T-helper 1 cell treated with Interleukin-12 subunit alpha and Interleukin-12 subunit beta and Interleukin-4 antibody, amounts not matched to agents 30 μg/mL and 1 μg/mL, for 36 hours (primary cell): ENCODE measurements around the gene KRTAP2-4.
"Not testable (repeated sequence)": the region's sequence is repeated elsewhere in the genome, so short reads cannot be mapped to it uniquely, and the experiment has no call there.

ENCODE experiments used
- H3K27ac Mint-ChIP-seq: one replicate; pipeline ENCODE4 v1.8.0; 2021; ENCODE audit warnings: mild to moderate bottlenecking, mixed read lengths
- H3K27me3 Mint-ChIP-seq: one replicate; pipeline ENCODE4 v1.8.0; 2021; ENCODE audit warnings: low read depth, mixed read lengths
- H3K36me3 Mint-ChIP-seq: one replicate; pipeline ENCODE4 v1.8.0; 2021; ENCODE audit warnings: low read depth, mixed read lengths
- H3K4me1 Mint-ChIP-seq: one replicate; pipeline ENCODE4 v1.8.0; 2021; ENCODE audit warnings: low read depth, mixed read lengths
- H3K4me3 Mint-ChIP-seq: one replicate; pipeline ENCODE4 v1.8.0; 2021; ENCODE audit warnings: mild to moderate bottlenecking, moderate library complexity, mixed read lengths
- H3K9me3 Mint-ChIP-seq: one replicate; pipeline ENCODE4 v1.8.0; 2021; ENCODE audit warnings: mixed read lengths

The KRTAP2-4 gene

DNA sequence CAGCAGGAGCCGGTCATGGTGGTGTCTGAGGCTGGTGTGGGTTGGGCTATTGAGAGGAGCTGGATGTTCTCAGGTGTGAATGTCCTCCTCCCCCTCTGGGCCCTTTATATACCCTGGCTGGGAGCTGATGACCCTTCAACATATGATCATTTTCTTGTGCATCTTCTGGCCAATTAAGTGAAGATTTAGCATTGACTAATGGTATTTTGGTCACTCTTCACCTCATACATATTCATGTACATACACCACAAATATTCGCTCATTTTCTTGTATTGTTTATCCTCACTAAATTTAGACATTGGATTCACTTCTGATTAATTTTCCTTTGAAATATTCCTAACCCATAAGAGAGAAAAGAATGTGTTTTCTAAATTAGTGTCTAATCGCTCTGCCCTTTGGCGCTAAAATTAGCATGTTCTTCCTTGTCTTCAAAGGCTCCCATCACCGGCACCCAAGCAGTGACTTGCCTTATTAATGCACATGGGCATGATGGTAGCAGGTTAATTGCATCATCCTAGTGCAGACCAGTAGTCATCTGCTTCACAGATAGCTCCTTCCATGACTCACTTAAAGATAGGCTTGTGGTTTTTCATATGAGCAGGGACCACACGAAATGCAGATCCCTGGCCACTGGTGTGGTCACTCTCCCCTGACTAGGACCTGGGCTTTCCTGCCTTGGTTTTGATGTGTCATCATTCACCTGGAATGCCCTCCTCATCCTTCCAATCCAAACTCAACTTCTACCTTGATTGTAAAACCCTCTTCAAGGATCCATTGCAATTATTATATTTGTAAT is at the start of gene KRTAP2-4:
KRTAP2-4 (minus strand) TSS at position 51 of the 796 bp plus-strand sequence; CDS start at position 17, 34 bp downstream.
- no peak within 1 kb of the TSS for H3K27ac Mint-ChIP-seq
- H3K9me3 Mint-ChIP-seq = no peaks in the 10 kb centered on the region
- H3K4me1 Mint-ChIP-seq = no peaks in the 10 kb centered on the region
- no peaks in the 10 kb centered on the region for H3K36me3 Mint-ChIP-seq
- H3K27me3 Mint-ChIP-seq = peaks cover 10% of the 10 kb centered on the region
- H3K4me3 Mint-ChIP-seq = no peak within 1 kb of the TSS

DNA sequence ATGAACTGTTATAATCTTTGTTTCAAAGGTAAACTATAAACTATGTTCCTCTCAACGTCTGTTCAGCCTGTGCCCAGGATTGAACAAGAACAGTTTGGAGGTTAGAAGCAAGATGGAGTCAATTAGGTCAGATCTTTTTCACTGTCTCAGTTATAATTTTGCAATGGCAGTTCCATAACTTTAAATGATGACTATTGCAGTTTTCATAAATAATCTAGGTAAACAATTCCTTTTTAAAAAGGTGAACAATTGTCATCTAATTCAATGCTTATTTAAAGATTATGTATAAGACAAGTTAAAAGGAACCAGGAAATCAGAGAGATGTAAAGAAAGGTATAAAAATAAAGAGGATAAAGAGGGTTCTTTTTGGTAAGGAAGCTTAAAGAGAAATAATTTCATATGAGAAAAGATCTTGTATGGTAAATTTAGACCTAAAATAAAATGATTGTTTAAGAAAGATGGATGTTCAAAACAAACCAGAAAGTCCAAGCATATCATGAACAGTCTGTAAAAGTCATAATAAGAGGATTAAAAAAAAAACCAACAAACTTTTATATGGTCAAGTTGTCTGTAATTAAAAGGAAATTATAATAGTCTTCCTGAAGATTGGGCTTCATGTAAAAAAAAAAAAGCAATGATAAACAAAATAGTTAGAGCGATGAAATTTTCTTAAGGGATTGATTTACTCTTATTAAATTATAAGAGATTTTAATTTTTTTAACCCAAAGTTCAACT is 45.6 kb upstream of the KRTAP2-4 start:
- H3K27ac Mint-ChIP-seq = no peak overlapping the region
- no peaks in the 10 kb centered on the region for H3K36me3 Mint-ChIP-seq
- no peaks in the 10 kb centered on the region for H3K4me1 Mint-ChIP-seq
- H3K4me3 Mint-ChIP-seq = no peak overlapping the region
- H3K27me3 Mint-ChIP-seq = peaks cover 5% of the 10 kb centered on the region
- peaks cover 6% of the 10 kb centered on the region for H3K9me3 Mint-ChIP-seq

GRCh38 chr17:41108728-41109386 is 43.2 kb upstream of the KRTAP2-4 start:
- not testable (repeated sequence) for H3K4me1 Mint-ChIP-seq, H3K27me3 Mint-ChIP-seq, H3K36me3 Mint-ChIP-seq, H3K4me3 Mint-ChIP-seq, H3K27ac Mint-ChIP-seq, H3K9me3 Mint-ChIP-seq

- Mint-ChIP-seq H3K27me3 (peaks cover 8% of the 10 kb centered on the region), H3K9me3 (peaks cover 6% of the 10 kb centered on the region), H3K27ac (no peak overlapping the region), H3K36me3 (no peaks in the 10 kb centered on the region), H3K4me1 (no peaks in the 10 kb centered on the region), H3K4me3 (no peak overlapping the region)
Observed at GRCh38 chr17:41107941-41108450, 42.3 kb upstream of the KRTAP2-4 start.

DNA sequence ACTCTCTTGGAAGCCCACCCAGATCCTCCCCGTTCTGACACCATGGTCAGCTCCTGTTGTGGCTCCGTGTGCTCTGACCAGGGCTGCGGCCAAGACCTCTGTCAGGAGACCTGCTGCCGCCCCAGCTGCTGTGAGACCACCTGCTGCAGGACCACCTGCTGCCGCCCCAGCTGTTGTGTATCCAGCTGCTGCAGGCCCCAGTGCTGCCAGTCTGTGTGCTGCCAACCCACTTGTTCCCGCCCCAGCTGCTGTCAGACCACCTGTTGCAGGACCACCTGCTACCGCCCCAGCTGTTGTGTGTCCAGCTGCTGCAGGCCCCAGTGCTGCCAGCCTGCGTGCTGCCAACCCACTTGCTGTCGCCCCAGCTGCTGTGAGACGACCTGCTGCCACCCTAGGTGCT is 39.7 kb upstream of the KRTAP2-4 start, which contains the start of gene KRTAP4-9:
KRTAP4-9 (plus strand) TSS at position 43 of the 400 bp plus-strand sequence; CDS start at position 43, 0 bp downstream.
- not testable (repeated sequence) for H3K4me3 Mint-ChIP-seq, H3K36me3 Mint-ChIP-seq, H3K9me3 Mint-ChIP-seq, H3K4me1 Mint-ChIP-seq, H3K27me3 Mint-ChIP-seq, H3K27ac Mint-ChIP-seq

DNA sequence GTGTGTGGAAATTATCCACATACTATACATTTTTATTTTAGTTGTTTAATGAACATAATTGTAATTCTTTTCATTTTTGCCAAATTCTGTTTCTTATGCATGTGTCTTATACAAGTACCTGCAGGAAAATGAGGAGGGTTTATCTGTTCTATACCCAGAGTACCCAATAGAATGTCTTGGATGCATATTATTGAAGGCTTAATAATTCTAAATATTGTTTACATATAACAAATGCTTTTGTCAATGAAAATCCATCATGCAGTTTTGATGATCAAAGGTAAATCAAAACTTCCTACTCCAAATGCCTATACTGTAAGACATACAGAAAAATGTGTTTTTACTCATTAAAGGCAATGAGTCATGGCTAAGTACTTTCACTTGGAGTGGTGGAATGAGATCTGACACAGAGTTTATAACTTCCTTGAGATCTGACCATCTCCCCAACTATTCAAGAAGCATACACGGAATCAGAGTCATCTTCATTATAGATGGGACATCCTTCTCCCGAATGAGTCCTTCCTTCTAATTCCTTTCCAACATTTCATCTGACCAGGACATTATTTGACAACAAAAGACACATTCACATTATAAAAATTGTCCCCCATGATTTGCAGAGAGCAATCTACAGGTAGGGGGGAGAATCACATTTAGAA is 38.8 kb upstream of the KRTAP2-4 start:
- H3K9me3 Mint-ChIP-seq = not testable (repeated sequence)

GRCh38 chr17:41103896-41104295 is 38.2 kb upstream of the KRTAP2-4 start:
- H3K4me1 Mint-ChIP-seq = no peaks in the 10 kb centered on the region
- H3K27me3 Mint-ChIP-seq = peaks cover 3% of the 10 kb centered on the region
- H3K36me3 Mint-ChIP-seq = no peaks in the 10 kb centered on the region
- no peak overlapping the region for H3K4me3 Mint-ChIP-seq
- no peaks in the 10 kb centered on the region for H3K9me3 Mint-ChIP-seq
- H3K27ac Mint-ChIP-seq = no peak overlapping the region

More for the DNA sequence above, 38.8 kb upstream of the KRTAP2-4 start:
- not testable (repeated sequence) for H3K27ac Mint-ChIP-seq, H3K4me3 Mint-ChIP-seq, H3K4me1 Mint-ChIP-seq, H3K36me3 Mint-ChIP-seq, H3K27me3 Mint-ChIP-seq

GRCh38 chr17:41101586-41102259 is 36.0 kb upstream of the KRTAP2-4 start, which contains the start of gene KRTAP4-16:
KRTAP4-16 (minus strand) TSS chr17:41102209; CDS start chr17:41102209, 0 bp downstream.
- H3K4me3 Mint-ChIP-seq = no peak within 1 kb of the TSS
- H3K9me3 Mint-ChIP-seq = no peaks in the 10 kb centered on the region
- H3K36me3 Mint-ChIP-seq = no peaks in the 10 kb centered on the region
- H3K27me3 Mint-ChIP-seq = peaks cover 3% of the 10 kb centered on the region
- no peaks in the 10 kb centered on the region for H3K4me1 Mint-ChIP-seq
- no peak within 1 kb of the TSS for H3K27ac Mint-ChIP-seq

DNA sequence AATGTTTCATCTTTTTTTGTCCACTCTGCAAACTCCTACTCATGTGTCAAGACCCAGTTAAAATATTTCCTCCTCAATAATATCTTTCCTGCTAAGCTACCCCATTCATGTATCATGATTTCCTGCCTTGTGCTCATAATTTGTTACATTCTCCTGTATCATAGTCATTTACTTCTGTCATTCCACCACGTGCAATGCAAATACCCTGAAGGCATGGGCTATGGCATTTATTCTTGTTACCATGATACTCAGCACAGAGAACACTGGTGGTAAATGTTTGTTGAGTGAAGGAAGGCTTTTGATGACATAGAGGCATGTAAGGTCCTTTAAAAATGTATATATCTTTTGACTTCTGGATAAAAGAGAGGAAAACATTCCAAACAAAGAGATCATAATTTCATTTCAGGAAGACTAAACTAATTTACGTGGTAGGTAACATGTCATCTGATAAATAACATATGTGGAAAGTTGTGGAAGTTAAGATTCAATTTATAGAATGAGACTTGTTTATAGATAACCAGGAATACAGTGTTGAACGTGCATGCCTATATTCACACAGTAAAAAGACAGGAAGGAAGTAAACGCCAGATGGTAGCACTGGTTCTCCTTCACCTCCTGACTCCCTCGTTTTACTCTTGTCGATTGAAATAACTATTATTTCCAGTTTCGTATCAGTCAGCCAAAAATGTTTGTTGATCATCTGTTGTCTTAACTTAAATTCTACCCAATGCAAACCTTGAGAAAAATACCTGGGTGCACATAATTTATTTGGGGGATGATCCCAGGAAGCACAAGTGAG is 34.2 kb upstream of the KRTAP2-4 start:
- not testable (repeated sequence) for H3K4me1 Mint-ChIP-seq, H3K27ac Mint-ChIP-seq, H3K9me3 Mint-ChIP-seq, H3K4me3 Mint-ChIP-seq, H3K27me3 Mint-ChIP-seq, H3K36me3 Mint-ChIP-seq

- H3K27me3 Mint-ChIP-seq = peaks cover 3% of the 10 kb centered on the region
- H3K4me3 Mint-ChIP-seq = no peak overlapping the region
- H3K27ac Mint-ChIP-seq = no peak overlapping the region
- H3K4me1 Mint-ChIP-seq = no peaks in the 10 kb centered on the region
- H3K36me3 Mint-ChIP-seq = no peaks in the 10 kb centered on the region
- H3K9me3 Mint-ChIP-seq = no peaks in the 10 kb centered on the region
Observed at GRCh38 chr17:41098481-41098880, 32.8 kb upstream of the KRTAP2-4 start.

GRCh38 chr17:41098042-41098441 is 32.4 kb upstream of the KRTAP2-4 start, which contains the start of gene KRTAP4-8:
KRTAP4-8 (minus strand) TSS chr17:41098142; CDS start chr17:41098084, 58 bp downstream.
- Mint-ChIP-seq H3K9me3 (peaks cover 1% of the 10 kb centered on the region), H3K27ac (no peak within 1 kb of the TSS), H3K4me3 (no peak within 1 kb of the TSS), H3K36me3 (no peaks in the 10 kb centered on the region), H3K27me3 (peaks cover 3% of the 10 kb centered on the region), H3K4me1 (no peaks in the 10 kb centered on the region)

- no peaks in the 10 kb centered on the region for H3K36me3 Mint-ChIP-seq
- peaks cover 5% of the 10 kb centered on the region for H3K9me3 Mint-ChIP-seq
- H3K27me3 Mint-ChIP-seq = peaks cover 3% of the 10 kb centered on the region
- no peak overlapping the region for H3K4me3 Mint-ChIP-seq
- no peaks in the 10 kb centered on the region for H3K4me1 Mint-ChIP-seq
- H3K27ac Mint-ChIP-seq = no peak overlapping the region
Observed at GRCh38 chr17:41096055-41096454, 30.4 kb upstream of the KRTAP2-4 start.

- H3K27ac Mint-ChIP-seq = not testable (repeated sequence)
Observed at GRCh38 chr17:41088760-41089352, 23.2 kb upstream of the KRTAP2-4 start.

More at GRCh38 chr17:41088760-41089352, 23.2 kb upstream of the KRTAP2-4 start:
- not testable (repeated sequence) for H3K4me1 Mint-ChIP-seq, H3K36me3 Mint-ChIP-seq, H3K4me3 Mint-ChIP-seq, H3K9me3 Mint-ChIP-seq
- H3K27me3 Mint-ChIP-seq = peaks cover 11% of the 10 kb centered on the region
